H1 (cell line): ENCODE data around the gene SPTBN1.

Source experiments
- CHD2 ChIP-seq: IDR thresholded peaks from 2 replicates; pipeline ENCODE4 v1.6.1; 2012; ENCODE audit warnings: low read length, improper control_type of control experiment
- CTCF ChIP-seq, 3 experiments: IDR thresholded peaks; 1 replicate in 2 of 3; 2 replicates in 1 of 3; pipeline versions ENCODE4 v1.5.1 to v1.6.1; 2011; ENCODE audit warnings: low read length in 3 of 3, mild to moderate bottlenecking in 3 of 3, inconsistent platforms in 2 of 3, low read depth in 1 of 3, moderate library complexity in 1 of 3; ENCODE audit not compliant: insufficient read depth in 1 of 3; ENCODE audit errors: control extremely low read depth in 1 of 3
- EZH2 ChIP-seq: fragments of 200-600 bp; sonication (generic); IDR thresholded peaks from 2 replicates; pipeline ENCODE4 v1.7.1; 2012; ENCODE audit warnings: low read depth, mild to moderate bottlenecking, moderate library complexity, low read length, inconsistent platforms; ENCODE audit not compliant: severe bottlenecking
- JUND ChIP-seq: IDR thresholded peaks from 2 replicates; pipeline ENCODE4 v1.6.1; 2011; ENCODE audit warnings: mild to moderate bottlenecking, improper control_type of control experiment, low read length
- POLR2A ChIP-seq, 2 experiments: IDR thresholded peaks; 1 replicate in 1 of 2; 2 replicates in 1 of 2; pipeline ENCODE4 v1.6.1; 2011; ENCODE audit warnings: low read depth in 2 of 2, low read length in 2 of 2, mild to moderate bottlenecking in 2 of 2; ENCODE audit errors: control extremely low read depth in 1 of 2
- POLR2AphosphoS5 ChIP-seq: IDR thresholded peaks from 2 replicates; pipeline ENCODE4 v1.6.1; 2011; ENCODE audit warnings: low read depth, low read length
- TEAD4 ChIP-seq: IDR thresholded peaks from 2 replicates; pipeline ENCODE4 v1.6.1; 2012; ENCODE audit warnings: low read depth, low read length, inconsistent platforms, mixed read lengths

GRCh38 chr2:54446122-54446521, 10.0 kb upstream of the SPTBN1 start:
- TF ChIP-seq POLR2AphosphoS5, result no peak
- TF ChIP-seq POLR2A (IDR thresholded peaks at IDR 0.05; ENCODE audit: control extremely low read depth in 1 of 2, low read depth in 2 of 2, low read length in 2 of 2), result no peak
- no peak for TF ChIP-seq JUND
- TF ChIP-seq CHD2, result no peak
- no peak for TF ChIP-seq EZH2
- TF ChIP-seq CTCF (IDR thresholded peaks at IDR 0.05; ENCODE audit: control extremely low read depth in 1 of 3, insufficient read depth in 1 of 3, low read depth in 1 of 3, low read length in 3 of 3), result no peak
- no peak for TF ChIP-seq TEAD4
